HepG2 (cell line): Measurements from ENCODE around the gene SV2B.

ENCODE experiments used
- CTCF ChIP-seq: sonication (generic); formaldehyde crosslinking; IDR thresholded peaks from 2 replicates; pipeline ENCODE4 v1.5.0; 2020; ENCODE audit warnings: mild to moderate bottlenecking, missing genetic modification reagents, moderate library complexity
- EZH2 ChIP-seq: conservative IDR thresholded peaks from 2 replicates; pipeline ENCODE4 v1.6.1; 2012; ENCODE audit warnings: mild to moderate bottlenecking, low read depth, low read length, moderate library complexity
- FOXA3 ChIP-seq: IDR thresholded peaks from 2 replicates; pipeline ENCODE4 v1.6.1; 2016; ENCODE audit warnings: missing genetic modification reagents, missing compliant biosample characterization
- JUND ChIP-seq: sonication (generic); formaldehyde crosslinking; IDR thresholded peaks from 2 replicates; pipeline ENCODE4 v1.8.0; 2022; ENCODE audit warnings: mild to moderate bottlenecking, missing genetic modification reagents
- NCOA1 ChIP-seq: sonication (generic); formaldehyde crosslinking; IDR thresholded peaks from 2 replicates; pipeline ENCODE4 v1.9.0; 2021; ENCODE audit warnings: missing genetic modification reagents
- NR2F1 ChIP-seq, 2 experiments: fragments of 450-650 bp in 1 of 2; formaldehyde crosslinking in 1 of 2; IDR thresholded peaks; 2 replicates each; pipeline versions ENCODE4 v1.5.0 to v1.6.1; 2016 to 2020; ENCODE audit warnings: mild to moderate bottlenecking in 1 of 2, missing compliant biosample characterization in 1 of 2, missing genetic modification reagents in 1 of 2, moderate library complexity in 1 of 2
- POLR2AphosphoS5 ChIP-seq: IDR thresholded peaks from 2 replicates; pipeline ENCODE4 v1.6.1; 2012; ENCODE audit warnings: low read depth, low read length
- RAD21 ChIP-seq: fragments of 450-650 bp; formaldehyde crosslinking; IDR thresholded peaks from 2 replicates; pipeline ENCODE4 v1.5.0; 2020; ENCODE audit warnings: mild to moderate bottlenecking
- SOX6 ChIP-seq, 2 experiments: fragments of 450-650 bp in 1 of 2; sonication (generic) in 1 of 2; formaldehyde crosslinking in 1 of 2; IDR thresholded peaks; 2 replicates each; pipeline versions ENCODE4 v1.4.0 to v1.6.1; 2017 to 2020; ENCODE audit warnings: antibody characterized with exemption in 1 of 2, mild to moderate bottlenecking in 1 of 2, missing genetic modification reagents in 1 of 2
- SRF ChIP-seq: IDR thresholded peaks from 2 replicates; pipeline ENCODE4 v1.6.1; 2011; ENCODE audit warnings: mild to moderate bottlenecking, low read depth, low read length, moderate library complexity
- ZNF317 ChIP-seq: sonication (generic); formaldehyde crosslinking; IDR thresholded peaks from 2 replicates; pipeline ENCODE4 v1.5.0; 2020; ENCODE audit warnings: mild to moderate bottlenecking, missing genetic modification reagents
- TF ChIP-seq, protein P1 (sequence below): sonication (generic); formaldehyde crosslinking; IDR thresholded peaks from 2 replicates; pipeline ENCODE4 v1.4.0; 2020; ENCODE audit warnings: low read depth, mild to moderate bottlenecking, missing genetic modification reagents
- TF ChIP-seq, protein P2 (sequence below): sonication (generic); formaldehyde crosslinking; IDR thresholded peaks from 2 replicates; pipeline ENCODE4 v1.4.0; 2020; ENCODE audit warnings: low read depth, mild to moderate bottlenecking, missing genetic modification reagents
- TF ChIP-seq, protein P3 (sequence below): sonication (generic); formaldehyde crosslinking; conservative IDR thresholded peaks from 2 replicates; pipeline ENCODE4 v1.4.0; 2020; ENCODE audit warnings: missing genetic modification reagents

GRCh38 chr15:91308199-91308598 is 208.1 kb downstream of the SV2B start:
- TF ChIP-seq CTCF (CRISPR knock-in tag): no peak
- TF ChIP-seq, protein P1, sequence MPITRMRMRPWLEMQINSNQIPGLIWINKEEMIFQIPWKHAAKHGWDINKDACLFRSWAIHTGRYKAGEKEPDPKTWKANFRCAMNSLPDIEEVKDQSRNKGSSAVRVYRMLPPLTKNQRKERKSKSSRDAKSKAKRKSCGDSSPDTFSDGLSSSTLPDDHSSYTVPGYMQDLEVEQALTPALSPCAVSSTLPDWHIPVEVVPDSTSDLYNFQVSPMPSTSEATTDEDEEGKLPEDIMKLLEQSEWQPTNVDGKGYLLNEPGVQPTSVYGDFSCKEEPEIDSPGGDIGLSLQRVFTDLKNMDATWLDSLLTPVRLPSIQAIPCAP (CRISPR knock-in tag): no peak
- TF ChIP-seq, protein P2, sequence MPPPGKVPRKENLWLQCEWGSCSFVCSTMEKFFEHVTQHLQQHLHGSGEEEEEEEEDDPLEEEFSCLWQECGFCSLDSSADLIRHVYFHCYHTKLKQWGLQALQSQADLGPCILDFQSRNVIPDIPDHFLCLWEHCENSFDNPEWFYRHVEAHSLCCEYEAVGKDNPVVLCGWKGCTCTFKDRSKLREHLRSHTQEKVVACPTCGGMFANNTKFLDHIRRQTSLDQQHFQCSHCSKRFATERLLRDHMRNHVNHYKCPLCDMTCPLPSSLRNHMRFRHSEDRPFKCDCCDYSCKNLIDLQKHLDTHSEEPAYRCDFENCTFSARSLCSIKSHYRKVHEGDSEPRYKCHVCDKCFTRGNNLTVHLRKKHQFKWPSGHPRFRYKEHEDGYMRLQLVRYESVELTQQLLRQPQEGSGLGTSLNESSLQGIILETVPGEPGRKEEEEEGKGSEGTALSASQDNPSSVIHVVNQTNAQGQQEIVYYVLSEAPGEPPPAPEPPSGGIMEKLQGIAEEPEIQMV (CRISPR knock-in tag): no peak
- no peak for TF ChIP-seq FOXA3 (CRISPR knock-in tag)
- no peak for TF ChIP-seq POLR2AphosphoS5
- TF ChIP-seq, protein P3, sequence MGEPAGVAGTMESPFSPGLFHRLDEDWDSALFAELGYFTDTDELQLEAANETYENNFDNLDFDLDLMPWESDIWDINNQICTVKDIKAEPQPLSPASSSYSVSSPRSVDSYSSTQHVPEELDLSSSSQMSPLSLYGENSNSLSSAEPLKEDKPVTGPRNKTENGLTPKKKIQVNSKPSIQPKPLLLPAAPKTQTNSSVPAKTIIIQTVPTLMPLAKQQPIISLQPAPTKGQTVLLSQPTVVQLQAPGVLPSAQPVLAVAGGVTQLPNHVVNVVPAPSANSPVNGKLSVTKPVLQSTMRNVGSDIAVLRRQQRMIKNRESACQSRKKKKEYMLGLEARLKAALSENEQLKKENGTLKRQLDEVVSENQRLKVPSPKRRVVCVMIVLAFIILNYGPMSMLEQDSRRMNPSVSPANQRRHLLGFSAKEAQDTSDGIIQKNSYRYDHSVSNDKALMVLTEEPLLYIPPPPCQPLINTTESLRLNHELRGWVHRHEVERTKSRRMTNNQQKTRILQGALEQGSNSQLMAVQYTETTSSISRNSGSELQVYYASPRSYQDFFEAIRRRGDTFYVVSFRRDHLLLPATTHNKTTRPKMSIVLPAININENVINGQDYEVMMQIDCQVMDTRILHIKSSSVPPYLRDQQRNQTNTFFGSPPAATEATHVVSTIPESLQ: no peak
- no peak for TF ChIP-seq JUND (CRISPR knock-in tag)
- no peak for TF ChIP-seq NCOA1 (CRISPR knock-in tag)
- no peak for TF ChIP-seq EZH2
- no peak for TF ChIP-seq ZNF317
- no peak for TF ChIP-seq NR2F1 (CRISPR knock-in tag; IDR thresholded peaks at IDR 0.05)
- no peak for TF ChIP-seq SRF
- no peak for TF ChIP-seq SOX6 (IDR thresholded peaks at IDR 0.05)
- no peak for TF ChIP-seq SOX6 (CRISPR knock-in tag; IDR thresholded peaks at IDR 0.05)
- no peak for TF ChIP-seq RAD21 (CRISPR knock-in tag)
